A673 (cell line): Measurements from ENCODE around the gene FARSA. TPM values are rescaled to one million over a fixed set of nuclear protein-coding genes. Genes with fewer than 3 reads are reported as not detected.
A peak's percentile ranks its signal among the peaks of the same experiment; 100 is the strongest.

ENCODE experiments used
- Bru-seq: library from RNA; stranded (reverse); fragments of 400-500 nt; gene quantifications from one replicate; lab custom pipeline; 2021; lab: Mats Ljungman, UMichigan
- BruChase-seq, 2 experiments: library from RNA; stranded (reverse); fragments of 400-500 nt; gene quantifications; one replicate each; lab custom pipeline; 2021; lab: Mats Ljungman, UMichigan
- BruUV-seq: library from RNA; stranded (reverse); fragments of 400-500 nt; replicated peaks from 2 replicates; lab custom pipeline; 2021; lab: Mats Ljungman, UMichigan
- CTCF ChIA-PET: fragments of 300-600 bp; sonication (Branson Sonifier 250); formaldehyde crosslinking; loops from one replicate; lab custom pipeline; 2022; ENCODE audit warnings: antibody characterized with exemption; lab: Charles Lee
- POLR2A ChIA-PET: fragments of 300-600 bp; sonication (Branson Sonifier 250); formaldehyde crosslinking; loops from one replicate; lab custom pipeline; 2022; ENCODE audit warnings: antibody characterized with exemption; ENCODE audit not compliant: low non-redundant PET; lab: Charles Lee
- DNase-seq: peaks from one replicate; pipeline ENCODE4 v3.0.0-alpha.2; 2015; ENCODE audit warnings: low spot score
- H3K27ac ChIP-seq: fragments of 200-600 bp; sonication (generic); 2 replicates; pipeline ENCODE4 v1.5.1; 2016; ENCODE audit warnings: mixed run types, low read depth, mild to moderate bottlenecking, mixed read lengths, antibody characterized with exemption, low read length; ENCODE audit not compliant: poor library complexity, severe bottlenecking
- H3K27me3 ChIP-seq: fragments of 200-600 bp; sonication (generic); replicated peaks from 2 replicates; pipeline ENCODE4 v1.6.1; 2017; ENCODE audit warnings: mixed run types, low read depth, mild to moderate bottlenecking, mixed read lengths, antibody characterized with exemption, low read length; ENCODE audit not compliant: insufficient read depth, poor library complexity
- H3K36me3 ChIP-seq: fragments of 200-600 bp; sonication (generic); 2 replicates; pipeline ENCODE4 v1.6.1; 2016; ENCODE audit warnings: mixed run types, mild to moderate bottlenecking, mixed read lengths, antibody characterized with exemption, low read length; ENCODE audit not compliant: insufficient read depth, poor library complexity, severe bottlenecking
- H3K4me1 ChIP-seq: fragments of 200-600 bp; sonication (generic); 2 replicates; pipeline ENCODE4 v1.6.1; 2017; ENCODE audit warnings: mixed run types, mild to moderate bottlenecking, mixed read lengths, antibody characterized with exemption, low read length; ENCODE audit not compliant: insufficient read depth, poor library complexity, severe bottlenecking
- H3K4me3 ChIP-seq: fragments of 200-600 bp; sonication (generic); 2 replicates; pipeline ENCODE4 v1.5.1; 2016; ENCODE audit warnings: low read depth, mixed run types, mild to moderate bottlenecking, mixed read lengths, low read length; ENCODE audit not compliant: poor library complexity, severe bottlenecking
- H3K9me3 ChIP-seq: fragments of 200-600 bp; sonication (generic); 2 replicates; pipeline ENCODE4 v1.6.1; 2016; ENCODE audit warnings: mixed run types, low read depth, mild to moderate bottlenecking, mixed read lengths, antibody characterized with exemption, low read length; ENCODE audit not compliant: poor library complexity, severe bottlenecking
- EZH2 ChIP-seq: fragments of 200-600 bp; sonication (generic); IDR thresholded peaks from 2 replicates; pipeline ENCODE4 v1.6.1; 2017; ENCODE audit warnings: borderline replicate concordance, low read depth, mild to moderate bottlenecking, mixed read lengths, antibody characterized with exemption, low read length; ENCODE audit not compliant: poor library complexity, severe bottlenecking
- intact Hi-C: fragments of 100-400 bp; cut with micrococcal nuclease; formaldehyde crosslinking; loops from one replicate; pipeline ENCODE4 v1.10.0; 2022; ENCODE audit not compliant: unreplicated experiment
- long read RNA-seq: library from polyadenylated mRNA; stranded (forward); transcript quantifications from one replicate; pipeline ENCODE4 v2.0.0, GENCODE V29; 2022
- total RNA-seq: library from RNA; stranded (reverse); gene quantifications from 2 replicates; pipeline ENCODE4 v1.2.3, GENCODE V29; 2021
- TF ChIP-seq, protein P1 (sequence below): fragments of 300-800, 200-600 bp; sonication (generic); conservative IDR thresholded peaks from 2 replicates; pipeline ENCODE4 v1.5.1; 2017; ENCODE audit warnings: low read depth, mild to moderate bottlenecking, antibody characterized with exemption, low read length, moderate library complexity, mixed read lengths

Gene FARSA
- total RNA-seq (150 and 162 TPM in 2 replicates), Bru-seq, nascent RNA (percentile 72 among the genes with signal in this experiment), BruChase-seq, experiment 1, labeled RNA remaining after a 2-hour chase (percentile 72 among the genes with signal in this experiment), BruChase-seq, experiment 2, labeled RNA remaining after a 6-hour chase (percentile 87 among the genes with signal in this experiment)
- long read RNA-seq, transcript FARSA-201 (13 exons, 1,814 nt) = major isoform, 767 of 861 reads
- long read RNA-seq, partial matches to known transcripts = 33 of 861 reads
- long read RNA-seq, other reads (novel, unspliced or antisense) = 58 of 861 reads

- POLR2A ChIA-PET = interaction anchor here (0.6 kb wide), 2 partner anchors 40 to 142 kb away, joined by 3 to 5 read pairs; partner anchors contain the start of gene JUNB
These were observed at the start of gene FARSA for GRCh38 chr19:12933287-12934072. Gene FARSA, minus strand, starts transcription at chr19:12933711. Its CDS starts 15 bp downstream, at chr19:12933696.

DNA sequence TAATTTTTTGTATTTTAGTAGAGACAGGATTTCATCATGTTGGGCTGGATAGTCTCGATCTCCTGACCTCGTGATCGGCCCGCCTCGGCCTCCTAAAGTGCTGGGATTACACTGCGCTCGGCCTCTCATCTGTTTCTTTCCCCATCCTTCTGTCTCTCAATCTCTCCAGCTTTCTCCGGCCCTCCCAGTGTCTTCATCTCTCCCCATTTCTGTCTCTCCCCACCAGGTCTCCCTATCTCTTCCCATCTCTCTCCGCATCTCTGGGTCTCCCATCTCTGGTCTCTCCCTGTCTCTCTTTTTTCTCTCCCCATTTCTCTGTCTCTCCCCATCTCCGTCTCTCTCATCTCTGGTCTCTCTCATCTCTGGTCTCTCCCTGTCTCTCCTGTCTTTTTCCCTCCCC is 49.6 kb upstream of the FARSA start:
- no peak for DNase-seq
- POLR2A ChIA-PET = no interaction called here
- intact Hi-C loops = loop anchor here (1.0 kb wide), 2 partner anchors 78 to 110 kb away; no protein-coding TSS in a partner anchor

More at GRCh38 chr19:12933287-12934072, at the start of gene FARSA:
- Histone ChIP-seq H3K27ac (peak within 1 kb of the TSS; percentile 84), H3K9me3 (no peaks in the 10 kb centered on the region), H3K4me3 (peak within 1 kb of the TSS; percentile 95), H3K27me3 (no peaks in the 10 kb centered on the region), H3K4me1 (peaks cover 19% of the 10 kb centered on the region), H3K36me3 (peaks cover 29% of the 10 kb centered on the region)
- BruUV-seq = TSS peak; percentile 63
- no peak for TF ChIP-seq EZH2
- TF ChIP-seq, protein P1, sequence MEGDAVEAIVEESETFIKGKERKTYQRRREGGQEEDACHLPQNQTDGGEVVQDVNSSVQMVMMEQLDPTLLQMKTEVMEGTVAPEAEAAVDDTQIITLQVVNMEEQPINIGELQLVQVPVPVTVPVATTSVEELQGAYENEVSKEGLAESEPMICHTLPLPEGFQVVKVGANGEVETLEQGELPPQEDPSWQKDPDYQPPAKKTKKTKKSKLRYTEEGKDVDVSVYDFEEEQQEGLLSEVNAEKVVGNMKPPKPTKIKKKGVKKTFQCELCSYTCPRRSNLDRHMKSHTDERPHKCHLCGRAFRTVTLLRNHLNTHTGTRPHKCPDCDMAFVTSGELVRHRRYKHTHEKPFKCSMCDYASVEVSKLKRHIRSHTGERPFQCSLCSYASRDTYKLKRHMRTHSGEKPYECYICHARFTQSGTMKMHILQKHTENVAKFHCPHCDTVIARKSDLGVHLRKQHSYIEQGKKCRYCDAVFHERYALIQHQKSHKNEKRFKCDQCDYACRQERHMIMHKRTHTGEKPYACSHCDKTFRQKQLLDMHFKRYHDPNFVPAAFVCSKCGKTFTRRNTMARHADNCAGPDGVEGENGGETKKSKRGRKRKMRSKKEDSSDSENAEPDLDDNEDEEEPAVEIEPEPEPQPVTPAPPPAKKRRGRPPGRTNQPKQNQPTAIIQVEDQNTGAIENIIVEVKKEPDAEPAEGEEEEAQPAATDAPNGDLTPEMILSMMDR = no peak
- DNase-seq = peak; percentile 95
- intact Hi-C loops = no loop called here
- CTCF ChIA-PET = interaction anchor here (0.5 kb wide), 1 partner anchor 19 kb away, joined by 3 read pairs; no protein-coding TSS in a partner anchor

GRCh38 chr19:12982648-12983047 is 49.1 kb upstream of the FARSA start:
- intact Hi-C loops = loop anchor here (1.0 kb wide), 2 partner anchors 79 to 111 kb away; no protein-coding TSS in a partner anchor
- H3K36me3 ChIP-seq = no peaks in the 10 kb centered on the region
- POLR2A ChIA-PET = no interaction called here
- CTCF ChIA-PET = interaction anchor here (1.5 kb wide), 1 partner anchor 111 kb away, joined by 7 read pairs; no protein-coding TSS in a partner anchor
- H3K9me3 ChIP-seq = no peaks in the 10 kb centered on the region
- no TSS peak for BruUV-seq
- peaks cover 6% of the 10 kb centered on the region for H3K4me1 ChIP-seq
- no peak overlapping the region for H3K4me3 ChIP-seq
- no peak for DNase-seq
- H3K27ac ChIP-seq = no peak overlapping the region
- TF ChIP-seq EZH2 = no peak
- H3K27me3 ChIP-seq = no peaks in the 10 kb centered on the region

More for the DNA sequence above, 49.6 kb upstream of the FARSA start:
- CTCF ChIA-PET = interaction anchor here (1.0 to 2.1 kb wide), 3 partner anchors 30 to 111 kb away, joined by 4 to 14 read pairs (median 7); no protein-coding TSS in a partner anchor
- Histone ChIP-seq H3K4me1 (peaks cover 6% of the 10 kb centered on the region), H3K36me3 (no peaks in the 10 kb centered on the region), H3K9me3 (no peaks in the 10 kb centered on the region), H3K27ac (no peak overlapping the region), H3K27me3 (no peaks in the 10 kb centered on the region), H3K4me3 (peak overlapping the region; percentile 48)
- BruUV-seq = no TSS peak
- no peak for TF ChIP-seq EZH2
- TF ChIP-seq, protein P1 = no peak
